Erythroblast (primary cell): ENCODE results near the gene PNKD.

Experiments used
- DNase-seq, 2 experiments: peaks; one replicate each; lab custom pipeline; 2025; lab: John Stamatoyannopoulos, UW
- GATA1 ChIP-seq: IDR thresholded peaks from 2 replicates; pipeline ENCODE4 v1.6.1; 2011; ENCODE audit warnings: low read depth, mild to moderate bottlenecking, control low read depth, low read length, moderate library complexity
- POLR2A ChIP-seq: IDR thresholded peaks from 2 replicates; pipeline ENCODE4 v1.6.1; 2011; ENCODE audit warnings: mild to moderate bottlenecking, low read length

PNKD gene

DNA sequence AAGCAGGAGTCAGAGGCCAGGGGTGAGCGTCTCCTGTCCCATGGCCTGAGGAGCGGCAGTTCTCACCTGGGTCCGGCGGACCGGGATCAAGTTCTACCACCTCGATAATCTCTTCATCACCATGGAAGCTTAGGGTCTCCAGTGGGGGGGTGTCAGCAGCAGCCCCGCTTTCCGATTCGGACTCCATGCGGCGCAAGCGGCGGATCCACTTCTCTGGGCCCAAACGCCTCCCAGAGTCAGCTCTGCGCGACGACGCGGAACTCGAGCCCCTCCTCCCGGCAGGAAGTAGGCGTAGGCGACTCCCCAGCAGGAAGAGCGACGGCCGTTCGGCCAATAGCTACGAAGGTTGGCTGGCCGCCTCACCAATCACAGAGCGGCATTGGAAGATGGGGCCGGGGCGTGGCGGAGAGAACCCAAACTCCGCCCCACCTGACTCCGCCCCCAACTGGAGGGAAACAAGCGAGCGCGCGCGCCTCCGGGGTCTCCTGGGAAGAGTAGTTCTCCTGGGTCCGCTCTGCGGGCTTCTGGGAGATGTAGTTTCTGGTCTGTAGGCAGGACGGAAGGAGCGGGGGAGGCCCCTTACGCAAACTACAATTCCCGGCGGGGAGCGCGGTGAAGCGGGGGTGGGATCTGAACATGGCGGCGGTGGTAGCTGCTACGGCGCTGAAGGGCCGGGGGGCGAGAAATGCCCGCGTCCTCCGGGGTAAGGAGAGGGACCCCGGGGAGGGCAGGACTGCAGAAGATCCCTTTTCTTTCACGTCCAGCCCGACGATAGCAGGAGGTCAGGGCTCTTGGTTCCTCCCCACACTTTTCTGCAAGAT is at the start of gene PNKD, which contains the start of gene AAMP:
TSS of gene PNKD (plus strand) at position 620 of the 821 bp plus-strand sequence. CDS start at position 637, 17 bp downstream.
TSS of gene AAMP (minus strand) at position 238 of the 821 bp plus-strand sequence. CDS start at position 187, 51 bp downstream.
- TF ChIP-seq GATA1 (no peak), POLR2A (peak; percentile 69)
- DNase-seq = peak; percentile 100

DNA sequence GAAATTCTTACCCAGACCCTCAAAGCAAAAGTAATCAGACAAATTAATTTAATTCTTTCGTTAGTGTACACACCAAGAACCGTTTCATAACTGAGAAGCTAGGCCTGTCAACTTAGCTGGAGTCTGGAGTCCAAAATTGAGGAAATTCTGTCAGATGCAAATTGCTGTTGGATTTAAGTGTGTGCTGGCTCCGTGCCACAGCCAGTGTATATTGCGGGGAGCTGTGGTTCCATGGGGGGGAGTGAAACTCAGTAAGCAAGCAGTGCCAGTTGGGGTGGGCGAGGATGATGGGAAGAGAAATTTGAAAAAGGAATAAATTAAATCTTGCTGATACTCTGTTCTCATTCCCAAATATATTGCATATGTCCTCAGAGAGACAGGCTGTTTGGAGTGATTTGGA is 49.3 kb upstream of the PNKD start:
- no peak for DNase-seq
- TF ChIP-seq POLR2A = no peak
- TF ChIP-seq GATA1 = no peak

DNA sequence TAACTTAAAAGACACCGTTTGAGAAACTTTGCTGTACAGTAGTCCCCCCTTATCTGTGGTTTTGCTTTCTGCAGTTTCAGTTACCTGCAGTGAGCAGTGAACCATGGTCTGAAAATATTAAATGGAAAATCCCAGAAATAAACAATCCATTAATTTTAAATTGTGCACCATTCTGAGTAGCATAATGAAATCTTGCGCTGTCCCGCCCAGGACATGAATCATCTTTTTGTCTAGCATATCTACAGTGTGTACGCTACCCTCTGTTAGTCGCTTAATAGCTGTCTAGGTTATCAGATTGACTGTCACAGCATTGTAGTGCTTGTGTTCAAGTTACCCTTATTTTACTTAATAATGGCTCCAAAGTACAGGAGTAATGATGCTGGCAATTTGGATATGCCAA is 47.3 kb upstream of the PNKD start:
- no peak for DNase-seq
- TF ChIP-seq GATA1 = no peak
- no peak for TF ChIP-seq POLR2A

DNA sequence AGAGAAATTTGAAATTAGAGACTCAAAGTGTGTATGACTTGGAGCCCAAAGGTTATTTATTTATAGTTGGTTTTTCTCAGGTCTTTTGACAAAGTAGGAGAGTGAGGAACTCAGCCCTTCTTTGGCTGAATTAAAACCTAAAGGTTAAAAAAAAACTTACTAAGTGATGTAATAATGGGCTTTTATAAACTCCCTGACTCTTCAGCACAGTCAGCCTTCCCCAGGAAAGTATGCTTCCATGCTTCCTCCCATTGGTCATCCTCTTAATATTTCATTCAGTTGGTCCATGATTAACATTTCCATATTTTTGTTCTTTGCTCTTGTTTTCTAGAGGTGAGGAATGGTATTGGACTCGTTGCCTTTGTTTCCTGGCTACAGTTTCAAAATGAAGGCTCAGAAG is 46.1 kb upstream of the PNKD start:
- DNase-seq = no peak

GRCh38 chr2:218226903-218227302 is 43.4 kb upstream of the PNKD start:
- DNase-seq = no peak
- TF ChIP-seq GATA1 (no peak), POLR2A (no peak)

More for the DNA sequence above, 46.1 kb upstream of the PNKD start:
- TF ChIP-seq GATA1 (no peak), POLR2A (no peak)

DNA sequence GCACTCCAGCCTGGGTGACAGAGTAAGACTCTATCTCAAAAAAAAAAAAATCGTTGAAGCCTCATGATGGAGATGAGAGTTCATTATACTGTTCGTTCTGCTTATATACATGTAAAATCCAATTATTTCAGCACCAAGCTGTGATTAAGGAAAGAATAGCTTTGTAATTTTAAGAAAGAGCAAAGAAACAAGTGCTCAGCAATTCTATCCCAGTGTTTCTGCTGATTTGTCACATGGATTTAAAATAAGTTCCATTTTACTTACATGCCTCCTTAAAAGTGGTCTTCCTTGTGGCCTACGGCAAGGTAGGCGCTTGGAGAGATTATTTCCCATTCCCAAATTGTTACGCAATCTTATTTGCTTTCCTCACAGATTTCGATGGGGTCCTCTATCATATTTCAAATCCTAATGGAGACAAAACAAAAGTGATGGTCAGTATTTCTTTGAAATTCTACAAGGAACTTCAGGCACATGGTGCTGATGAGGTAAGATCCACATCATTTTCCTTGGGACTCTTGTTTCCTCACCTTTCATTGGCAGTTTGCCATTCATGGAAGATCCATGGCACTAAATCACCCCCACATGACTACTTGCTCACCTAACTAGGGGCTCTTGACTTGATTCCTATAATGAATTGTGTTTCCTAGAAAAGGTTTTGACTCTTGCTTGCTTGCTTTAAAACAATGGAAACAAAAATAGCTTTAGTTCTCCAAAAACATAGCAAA is 41.8 kb upstream of the PNKD start:
- TF ChIP-seq POLR2A = no peak
- TF ChIP-seq GATA1 = no peak

GRCh38 chr2:218229239-218229638 is 41.1 kb upstream of the PNKD start:
- DNase-seq = no peak
- TF ChIP-seq POLR2A (no peak), GATA1 (no peak)

More for the DNA sequence above, 41.8 kb upstream of the PNKD start:
- no peak for DNase-seq

GRCh38 chr2:218229851-218230250 is 40.5 kb upstream of the PNKD start:
- no peak for TF ChIP-seq POLR2A
- no peak for TF ChIP-seq GATA1
- no peak for DNase-seq

DNA sequence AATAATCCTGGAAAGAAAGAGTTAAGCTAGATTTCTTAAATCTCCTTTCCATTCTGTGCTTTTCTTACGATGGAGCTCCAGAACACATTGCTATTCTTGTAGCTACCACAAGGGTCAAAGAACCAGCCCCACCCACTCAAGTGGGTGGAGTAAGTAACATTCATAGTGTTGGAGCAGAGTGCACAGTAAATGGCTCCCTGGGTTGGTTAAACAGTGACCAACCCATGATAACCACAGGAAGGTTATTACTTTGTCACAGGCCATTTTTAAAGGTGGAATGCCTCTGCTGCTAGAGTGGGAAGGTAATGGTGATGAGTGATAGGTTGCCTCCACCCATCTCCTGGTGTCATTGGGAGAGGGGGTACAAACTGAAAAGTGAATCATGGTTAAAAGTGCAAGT is 39.4 kb upstream of the PNKD start:
- TF ChIP-seq POLR2A = no peak
- TF ChIP-seq GATA1 = no peak
- peak; percentile 48 to 59 for DNase-seq

DNA sequence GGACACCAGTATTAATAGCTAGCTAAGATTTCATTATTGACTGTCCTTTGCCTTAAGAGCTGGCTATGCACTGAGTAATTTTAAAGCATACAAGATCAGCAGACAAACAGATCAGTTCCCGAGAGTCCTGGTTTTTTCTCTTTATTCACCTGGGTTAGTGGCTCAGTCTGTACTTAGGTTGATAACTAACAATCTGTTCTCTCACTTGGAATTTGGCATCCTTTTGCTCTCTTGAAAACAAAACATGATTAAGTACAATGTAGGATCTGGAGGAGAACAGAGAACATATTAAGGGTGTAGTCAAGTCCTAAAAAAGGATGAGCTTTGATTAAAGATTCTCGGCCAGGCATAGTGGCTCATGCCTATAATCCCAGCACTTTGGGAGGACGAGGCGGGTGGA is 36.8 kb upstream of the PNKD start:
- DNase-seq = no peak

DNA sequence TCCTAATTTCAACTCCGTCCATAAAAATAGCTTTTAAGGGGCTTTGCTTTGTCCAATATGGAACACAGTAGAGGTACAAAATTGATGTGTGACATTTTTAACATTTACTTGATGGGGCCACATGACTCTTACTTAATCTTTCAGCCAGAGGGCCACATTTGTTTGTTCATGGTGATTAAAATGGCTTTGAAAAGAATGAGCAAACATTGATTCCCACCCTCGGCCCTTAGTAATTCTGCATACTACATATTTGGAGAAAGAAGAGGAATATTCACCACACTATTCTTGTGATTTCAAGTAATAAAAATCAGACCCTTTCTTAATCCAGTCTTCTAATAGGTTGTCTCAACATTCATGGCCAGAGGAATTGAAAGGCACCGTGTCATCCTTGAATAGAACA is 35.8 kb upstream of the PNKD start:
- DNase-seq = no peak
- TF ChIP-seq GATA1 (no peak), POLR2A (no peak)

More for the DNA sequence above, 36.8 kb upstream of the PNKD start:
- TF ChIP-seq POLR2A (no peak), GATA1 (no peak)

DNA sequence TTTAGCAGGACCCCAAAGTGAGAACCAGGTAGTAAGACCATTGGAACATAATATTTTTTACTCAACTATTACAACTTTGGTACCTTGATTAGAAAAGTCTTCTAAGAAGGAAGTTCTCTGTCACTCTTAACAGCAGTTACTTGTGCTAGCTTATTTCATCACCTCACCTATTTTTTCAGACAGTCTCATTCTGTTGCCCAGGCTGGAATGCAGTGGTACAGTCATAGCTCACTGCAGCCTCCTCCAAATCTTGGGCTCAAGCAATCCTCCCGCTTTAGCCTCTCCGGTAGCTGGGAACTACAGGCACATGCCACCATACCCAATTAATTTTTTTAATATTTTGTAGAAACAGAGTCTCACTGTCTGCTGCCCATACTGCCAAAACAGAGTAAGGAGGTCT is 35.3 kb upstream of the PNKD start:
- DNase-seq = no peak
- TF ChIP-seq POLR2A = no peak
- TF ChIP-seq GATA1 = no peak

- DNase-seq = no peak
- TF ChIP-seq GATA1 (no peak), POLR2A (no peak)
These were observed 33.5 kb upstream of the PNKD start for GRCh38 chr2:218236829-218237228.

GRCh38 chr2:218238887-218239286 is 31.4 kb upstream of the PNKD start:
- DNase-seq = no peak
- no peak for TF ChIP-seq GATA1
- TF ChIP-seq POLR2A = no peak
